Measurements from ENCODE around the gene TBC1D4. TPM values are rescaled to one million over a fixed set of nuclear protein-coding genes. Genes with fewer than 3 reads are reported as not detected.

TBC1D4 gene
- polyA plus RNA-seq, 1 experiment = 8.0 TPM

DNA sequence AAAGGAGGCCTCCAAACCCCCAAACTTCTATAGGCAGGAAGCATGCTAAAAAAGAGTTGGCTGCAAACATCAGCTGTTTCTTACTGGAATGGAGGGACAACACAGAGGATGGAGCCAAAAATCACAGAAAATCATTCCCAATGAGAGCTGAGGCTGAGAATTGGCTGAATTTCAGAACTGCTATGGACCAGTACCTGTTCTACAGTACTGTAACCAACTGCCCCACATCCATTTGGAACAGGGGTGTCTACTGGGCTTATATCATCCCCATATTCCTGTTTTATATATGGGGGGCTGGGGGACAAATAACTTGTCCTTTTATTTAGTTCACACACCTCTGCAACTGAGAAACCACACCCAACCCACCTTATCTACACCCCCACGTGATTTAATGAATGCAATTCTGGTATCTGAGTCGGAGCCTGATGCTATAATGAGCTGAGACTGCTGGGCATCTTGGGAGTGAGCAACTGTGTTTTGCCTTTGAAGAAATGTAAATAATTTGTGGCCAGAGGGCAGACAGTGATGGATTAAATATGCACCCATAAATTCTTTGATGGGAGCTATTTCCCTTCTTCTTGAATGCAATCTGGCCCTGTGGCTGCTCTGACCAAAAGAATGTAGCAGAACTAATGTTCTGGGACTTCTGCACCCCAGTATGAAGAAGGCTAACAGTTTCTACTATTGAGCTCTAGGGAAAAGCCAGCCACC lies 82.6 kb downstream of the TBC1D4 start:
- ChIA-PET POLR2A (interaction anchor here (0.5 kb wide), 1 partner anchor 317 kb away, joined by 3 read pairs; no protein-coding TSS in a partner anchor), CTCF (no interaction called here)
- no peak overlapping the region for H3K27ac ChIP-seq (ENCODE audit: low read depth, low read length)
- no peak for DNase-seq (ENCODE audit: low read depth, low spot score)
- no peak overlapping the region for H3K4me3 ChIP-seq (ENCODE audit: low read depth, low read length)
- TF ChIP-seq, protein P1, sequence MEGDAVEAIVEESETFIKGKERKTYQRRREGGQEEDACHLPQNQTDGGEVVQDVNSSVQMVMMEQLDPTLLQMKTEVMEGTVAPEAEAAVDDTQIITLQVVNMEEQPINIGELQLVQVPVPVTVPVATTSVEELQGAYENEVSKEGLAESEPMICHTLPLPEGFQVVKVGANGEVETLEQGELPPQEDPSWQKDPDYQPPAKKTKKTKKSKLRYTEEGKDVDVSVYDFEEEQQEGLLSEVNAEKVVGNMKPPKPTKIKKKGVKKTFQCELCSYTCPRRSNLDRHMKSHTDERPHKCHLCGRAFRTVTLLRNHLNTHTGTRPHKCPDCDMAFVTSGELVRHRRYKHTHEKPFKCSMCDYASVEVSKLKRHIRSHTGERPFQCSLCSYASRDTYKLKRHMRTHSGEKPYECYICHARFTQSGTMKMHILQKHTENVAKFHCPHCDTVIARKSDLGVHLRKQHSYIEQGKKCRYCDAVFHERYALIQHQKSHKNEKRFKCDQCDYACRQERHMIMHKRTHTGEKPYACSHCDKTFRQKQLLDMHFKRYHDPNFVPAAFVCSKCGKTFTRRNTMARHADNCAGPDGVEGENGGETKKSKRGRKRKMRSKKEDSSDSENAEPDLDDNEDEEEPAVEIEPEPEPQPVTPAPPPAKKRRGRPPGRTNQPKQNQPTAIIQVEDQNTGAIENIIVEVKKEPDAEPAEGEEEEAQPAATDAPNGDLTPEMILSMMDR (IDR thresholded peaks at IDR 0.05; ENCODE audit: low read depth, low read length) = no peak
- peaks cover 10% of the 10 kb centered on the region for H3K9me3 ChIP-seq (ENCODE audit: control insufficient read depth, insufficient read depth, low read length)
- no peaks in the 10 kb centered on the region for H3K27me3 ChIP-seq (ENCODE audit: control insufficient read depth, insufficient read depth, low read length)

DNA sequence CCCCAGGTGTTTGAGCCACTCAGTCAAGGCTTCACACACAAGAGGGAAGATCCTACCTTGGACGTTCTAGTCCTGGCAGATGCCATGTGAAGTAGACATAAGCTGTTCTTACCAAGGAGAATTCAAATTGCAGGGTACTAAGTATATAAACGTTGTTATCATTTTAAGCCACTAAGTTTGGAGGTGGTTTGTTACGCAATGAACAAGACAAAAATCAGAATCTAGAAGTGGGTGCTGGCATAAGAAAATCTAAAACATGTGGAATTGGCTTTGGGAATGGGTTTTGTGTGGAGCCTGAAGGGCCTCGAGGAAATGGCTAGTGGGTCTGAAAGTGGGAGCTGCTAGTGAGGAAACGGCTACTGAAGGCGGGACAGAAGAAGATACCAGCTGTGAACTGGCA lies 83.9 kb downstream of the TBC1D4 start:
- no peak for DNase-seq (ENCODE audit: low read depth, low spot score)
- Histone ChIP-seq H3K27ac (ENCODE audit: low read depth, low read length) (no peak overlapping the region), H3K27me3 (ENCODE audit: control insufficient read depth, insufficient read depth, low read length) (no peaks in the 10 kb centered on the region), H3K9me3 (ENCODE audit: control insufficient read depth, insufficient read depth, low read length) (peaks cover 10% of the 10 kb centered on the region), H3K4me3 (ENCODE audit: low read depth, low read length) (no peak overlapping the region)
- TF ChIP-seq, protein P1 (IDR thresholded peaks at IDR 0.05; ENCODE audit: low read depth, low read length) = no peak
- ChIA-PET POLR2A (no interaction called here), CTCF (no interaction called here)

DNA sequence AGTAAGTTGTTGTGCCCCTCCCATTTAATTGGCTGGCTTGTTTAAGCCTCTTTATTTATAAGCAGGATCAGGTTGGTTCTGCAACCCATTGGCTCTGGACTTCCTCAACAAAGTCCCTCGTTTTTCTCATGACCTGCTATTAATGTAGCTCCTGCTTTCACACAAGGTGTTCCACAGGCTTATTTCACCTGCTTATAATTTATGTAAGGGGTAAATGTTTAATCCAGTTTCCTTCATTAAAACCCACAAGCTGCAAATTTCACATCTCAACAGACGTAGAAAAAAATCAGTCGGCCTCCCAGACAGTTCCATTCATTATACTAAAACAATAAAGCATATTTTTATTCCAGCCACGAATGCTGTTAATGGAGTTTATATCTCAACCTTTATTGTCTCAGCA lies 86.1 kb downstream of the TBC1D4 start:
- Histone ChIP-seq H3K9me3 (ENCODE audit: control insufficient read depth, insufficient read depth, low read length) (peaks cover 10% of the 10 kb centered on the region), H3K4me3 (ENCODE audit: low read depth, low read length) (no peak overlapping the region), H3K27me3 (ENCODE audit: control insufficient read depth, insufficient read depth, low read length) (no peaks in the 10 kb centered on the region), H3K27ac (ENCODE audit: low read depth, low read length) (no peak overlapping the region)
- no peak for DNase-seq (ENCODE audit: low read depth, low spot score)
- CTCF ChIA-PET = no interaction called here
- TF ChIP-seq, protein P1 (IDR thresholded peaks at IDR 0.05; ENCODE audit: low read depth, low read length) = no peak
- POLR2A ChIA-PET = no interaction called here

DNA sequence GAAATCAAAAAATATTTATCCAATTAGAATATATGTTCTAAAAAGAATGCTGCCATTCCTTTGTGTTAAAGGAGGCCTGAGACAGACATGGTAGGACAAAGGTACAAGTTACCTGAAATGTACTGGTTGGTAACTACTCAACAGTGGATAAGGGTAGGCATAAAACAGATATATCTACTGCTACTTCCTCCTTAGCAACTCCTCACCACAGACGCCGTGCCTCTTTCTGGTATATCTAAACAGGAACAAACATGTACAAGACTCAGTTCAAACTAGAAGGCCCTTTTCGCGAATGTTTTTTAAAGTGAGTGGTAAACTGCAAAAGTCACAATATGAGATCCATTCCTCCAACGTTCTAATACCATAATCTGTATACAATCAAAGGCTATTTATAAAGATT lies 86.9 kb downstream of the TBC1D4 start:
- H3K9me3 ChIP-seq (ENCODE audit: control insufficient read depth, insufficient read depth, low read length) = peaks cover 10% of the 10 kb centered on the region
- TF ChIP-seq, protein P1 (IDR thresholded peaks at IDR 0.05; ENCODE audit: low read depth, low read length) = no peak
- H3K4me3 ChIP-seq (ENCODE audit: low read depth, low read length) = no peak overlapping the region
- DNase-seq (ENCODE audit: low read depth, low spot score) = no peak
- ChIA-PET POLR2A (no interaction called here), CTCF (no interaction called here)
- H3K27ac ChIP-seq (ENCODE audit: low read depth, low read length) = no peak overlapping the region
- no peaks in the 10 kb centered on the region for H3K27me3 ChIP-seq (ENCODE audit: control insufficient read depth, insufficient read depth, low read length)

DNA sequence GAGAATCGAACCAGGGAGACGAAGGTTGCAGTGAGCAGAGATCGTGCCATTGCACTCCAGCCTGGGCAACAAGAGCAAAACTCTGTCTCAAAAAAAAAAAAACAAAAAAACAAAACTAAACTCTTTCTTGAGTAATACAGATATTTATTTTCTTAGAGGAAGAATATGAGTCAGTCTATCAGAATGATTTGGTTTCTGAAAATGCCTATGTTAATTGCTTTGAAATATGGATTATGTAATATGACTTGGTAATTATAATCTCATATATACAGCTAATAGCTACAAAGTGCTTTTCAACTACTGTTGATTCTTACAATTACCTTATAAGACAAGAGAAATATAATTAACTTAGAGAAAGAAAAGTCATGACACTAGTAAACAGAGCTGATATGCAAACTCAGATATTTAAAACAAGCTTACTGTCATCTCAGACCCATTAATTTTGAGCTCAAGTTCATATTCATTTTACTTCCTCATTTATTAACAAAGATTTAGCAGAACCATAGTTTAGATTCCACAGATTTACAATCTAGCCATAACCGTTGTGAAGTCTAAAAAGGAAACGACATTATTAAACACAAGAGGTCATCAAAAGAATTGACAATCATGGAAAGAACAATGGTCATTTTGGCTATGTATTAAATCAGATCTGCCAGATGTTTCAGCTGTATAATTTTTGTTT lies 88.0 kb downstream of the TBC1D4 start:
- no peak for DNase-seq (ENCODE audit: low read depth, low spot score)
- H3K27me3 ChIP-seq (ENCODE audit: control insufficient read depth, insufficient read depth, low read length) = no peaks in the 10 kb centered on the region
- H3K27ac ChIP-seq (ENCODE audit: low read depth, low read length) = no peak overlapping the region
- ChIA-PET POLR2A (no interaction called here), CTCF (interaction anchor here (1.1 to 1.4 kb wide), 2 partner anchors 21 to 88 kb away, joined by 3 to 4 read pairs; partner anchors contain the start of gene TBC1D4)
- TF ChIP-seq, protein P1 (IDR thresholded peaks at IDR 0.05; ENCODE audit: low read depth, low read length) = no peak
- no peak overlapping the region for H3K4me3 ChIP-seq (ENCODE audit: low read depth, low read length)
- H3K9me3 ChIP-seq (ENCODE audit: control insufficient read depth, insufficient read depth, low read length) = peaks cover 3% of the 10 kb centered on the region
